Activated CD4-positive, alpha-beta T cell treated with anti-CD3 and anti-CD28 coated beads for 36 hours (primary cell): ENCODE measurements around the gene DOCK10. TPM values are rescaled to one million over a fixed set of nuclear protein-coding genes. Genes with fewer than 3 reads are reported as not detected.
A peak's percentile ranks its signal among the peaks of the same experiment; 100 is the strongest.

ENCODE experiments used
- ATAC-seq: fragments of 200-7000 bp; cut with Tn5 transposase; one replicate; pipeline ENCODE4 v1.10.0; 2021; ENCODE audit warnings: mild to moderate bottlenecking, moderate library complexity
- CTCF ChIA-PET: fragments of 350-600 bp; sonication (Branson Sonifier 250); formaldehyde crosslinking; loops from one replicate; lab custom pipeline; 2021; ENCODE audit warnings: antibody characterized with exemption; lab: Charles Lee
- POLR2A ChIA-PET: fragments of 350-600 bp; sonication (Branson Sonifier 250); formaldehyde crosslinking; loops from one replicate; lab custom pipeline; 2021; ENCODE audit warnings: antibody characterized with exemption, inconsistent platforms; lab: Charles Lee
- DNase-seq: peaks from one replicate; pipeline ENCODE4 v3.0.0-alpha.2; 2020
- H3K27ac Mint-ChIP-seq: one replicate; pipeline ENCODE4 v1.8.0; 2021; ENCODE audit warnings: mixed read lengths
- H3K27me3 Mint-ChIP-seq: one replicate; pipeline ENCODE4 v1.8.0; 2021; ENCODE audit warnings: mixed read lengths
- H3K36me3 Mint-ChIP-seq: one replicate; pipeline ENCODE4 v1.8.0; 2021; ENCODE audit warnings: low read depth, mixed read lengths
- H3K4me1 Mint-ChIP-seq: one replicate; pipeline ENCODE4 v1.8.0; 2021; ENCODE audit warnings: mixed read lengths
- H3K4me3 Mint-ChIP-seq: one replicate; pipeline ENCODE4 v1.8.0; 2021; ENCODE audit warnings: mild to moderate bottlenecking, moderate library complexity, mixed read lengths
- H3K9me3 Mint-ChIP-seq: one replicate; pipeline ENCODE4 v1.8.0; 2021; ENCODE audit warnings: low read depth, mixed read lengths
- intact Hi-C, 2 experiments: fragments of 100-400 bp; cut with DNase I in 1 of 2; cut with micrococcal nuclease in 1 of 2; formaldehyde crosslinking; loops; one replicate each; pipeline versions ENCODE4 v1.14.2 to v1.15.1; 2022 to 2024; cut with DNase I, micrococcal nuclease
- total RNA-seq, 2 experiments: library from RNA; stranded (reverse); gene quantifications; one replicate each; pipeline ENCODE4 v1.2.3, GENCODE V29; 2021

DOCK10 gene
- total RNA-seq, 2 experiments from 2014 or later: 177 to 196 TPM

DNA sequence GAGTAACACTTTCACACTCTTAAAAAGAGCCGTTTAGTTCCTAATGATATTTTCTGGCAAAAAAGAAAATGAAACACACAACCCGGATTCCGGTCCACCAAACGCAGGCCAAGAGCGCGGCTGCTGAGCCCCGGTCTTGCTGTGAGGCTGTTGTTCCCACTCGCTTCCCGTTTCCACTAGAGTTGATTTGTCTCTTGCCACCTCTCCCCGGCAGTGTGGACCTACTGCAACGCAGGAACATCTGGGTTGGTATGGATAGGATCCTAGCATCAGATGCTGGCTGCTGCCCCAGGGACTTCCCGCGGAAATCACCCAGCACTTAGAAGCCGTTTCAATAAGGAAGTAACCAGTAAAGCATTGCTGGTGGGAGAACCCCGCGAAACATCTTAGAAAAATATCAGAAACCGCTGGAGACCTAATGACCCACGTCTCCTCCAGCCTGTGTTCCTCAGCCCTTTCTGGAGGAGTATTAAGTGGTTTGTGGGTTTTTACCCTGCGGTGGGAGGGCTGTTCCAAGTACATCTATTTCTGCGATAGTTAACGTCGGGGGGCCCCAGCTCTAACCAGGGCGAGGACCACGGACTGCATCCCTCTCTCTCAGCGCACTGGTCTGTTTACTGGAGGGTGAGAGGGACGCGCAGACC lies 939 bp downstream of the DOCK10 start:
- H3K27ac Mint-ChIP-seq: peak overlapping the region; percentile 98

DNA sequence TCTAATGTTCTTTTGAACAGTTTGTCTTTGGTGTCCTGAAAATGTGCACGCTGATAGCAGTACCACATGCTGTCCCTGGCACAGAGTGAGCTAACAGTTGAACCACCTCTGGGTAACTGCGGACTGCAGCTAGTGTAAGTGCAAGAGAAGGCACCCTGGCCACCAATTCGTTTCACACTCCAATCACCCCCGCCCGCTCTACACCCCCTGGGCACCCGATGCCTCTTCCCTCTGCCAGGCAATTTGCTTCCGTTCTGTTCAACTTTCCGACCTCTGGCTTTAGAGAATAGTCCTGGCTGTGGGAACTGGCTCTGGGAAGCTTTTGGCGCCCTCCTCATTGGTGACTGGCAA lies 1.4 kb downstream of the DOCK10 start:
- peaks cover 28% of the 10 kb centered on the region for H3K36me3 Mint-ChIP-seq
- peaks cover 63% of the 10 kb centered on the region for H3K4me1 Mint-ChIP-seq
- peak; percentile 45 for ATAC-seq
- peak overlapping the region; percentile 97 for H3K4me3 Mint-ChIP-seq
- no peaks in the 10 kb centered on the region for H3K9me3 Mint-ChIP-seq
- H3K27me3 Mint-ChIP-seq: peaks cover 3% of the 10 kb centered on the region
- ChIA-PET CTCF (interaction anchor here (1.0 to 5.0 kb wide), 8 partner anchors 8 to 113 kb away, joined by 3 to 33 read pairs (median 6); no protein-coding TSS in a partner anchor), POLR2A (interaction anchor here (0.8 to 1.5 kb wide), 3 partner anchors 12 to 115 kb away, joined by 3 to 5 read pairs (median 3); no protein-coding TSS in a partner anchor)
- DNase-seq: peak; percentile 69
- peak overlapping the region; percentile 98 for H3K27ac Mint-ChIP-seq
- intact Hi-C loops: loop anchor here (1.0 to 5.0 kb wide), 8 partner anchors 30 to 1796 kb away; partner anchors contain the start of genes CUL3 (in 1 of the 2) and RHBDD1 (in 1 of the 2)

More for the DNA sequence above, 939 bp downstream of the DOCK10 start:
- intact Hi-C loops: loop anchor here (1.0 to 5.0 kb wide), 7 partner anchors 30 to 1796 kb away; partner anchors contain the start of genes CUL3 (in 1 of the 2) and RHBDD1 (in 1 of the 2)
- H3K36me3 Mint-ChIP-seq: peaks cover 25% of the 10 kb centered on the region
- peaks cover 3% of the 10 kb centered on the region for H3K27me3 Mint-ChIP-seq
- ChIA-PET CTCF (interaction anchor here (0.8 to 5.0 kb wide), 9 partner anchors 8 to 114 kb away, joined by 3 to 33 read pairs (median 4); no protein-coding TSS in a partner anchor), POLR2A (interaction anchor here (0.6 to 1.8 kb wide), 6 partner anchors 12 to 491 kb away, joined by 3 to 5 read pairs (median 4); no protein-coding TSS in a partner anchor)
- H3K4me3 Mint-ChIP-seq: peak overlapping the region; percentile 97
- H3K4me1 Mint-ChIP-seq: peaks cover 58% of the 10 kb centered on the region
- DNase-seq: peak; percentile 80
- H3K9me3 Mint-ChIP-seq: no peaks in the 10 kb centered on the region
- ATAC-seq: peak; percentile 64

DNA sequence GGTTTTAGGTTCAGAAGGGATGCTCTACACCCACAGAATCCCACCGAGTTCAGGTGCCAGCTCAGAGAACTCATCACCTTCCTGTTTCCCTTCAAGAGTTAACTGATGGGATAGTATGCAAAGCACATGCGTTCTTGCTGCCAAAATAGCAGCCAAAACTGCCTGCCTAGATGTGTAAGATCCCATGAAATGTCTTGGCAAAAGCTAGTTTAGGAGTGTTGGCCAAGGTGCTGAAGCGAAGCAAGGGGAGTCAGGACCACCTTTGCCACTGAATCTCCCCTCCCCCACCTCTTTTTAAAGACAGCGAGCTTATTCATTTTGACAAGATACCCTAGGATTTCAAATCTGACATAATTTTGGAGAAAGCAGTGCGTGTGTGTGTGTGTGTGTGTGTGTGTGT lies 2.1 kb downstream of the DOCK10 start:
- Mint-ChIP-seq H3K27me3 (peaks cover 3% of the 10 kb centered on the region), H3K36me3 (peaks cover 33% of the 10 kb centered on the region), H3K4me3 (peak overlapping the region; percentile 97), H3K27ac (peak overlapping the region; percentile 98), H3K4me1 (peaks cover 68% of the 10 kb centered on the region), H3K9me3 (no peaks in the 10 kb centered on the region)
- ChIA-PET CTCF (interaction anchor here (1.0 to 5.0 kb wide), 7 partner anchors 10 to 113 kb away, joined by 4 to 33 read pairs (median 6); no protein-coding TSS in a partner anchor), POLR2A (interaction anchor here (0.6 to 1.5 kb wide), 4 partner anchors 13 to 224 kb away, joined by 3 to 5 read pairs (median 3); no protein-coding TSS in a partner anchor)
- DNase-seq (peak; percentile 33), ATAC-seq (no peak)
- intact Hi-C loops: loop anchor here (1.0 to 5.0 kb wide), 6 partner anchors 29 to 1797 kb away; partner anchors contain the start of genes CUL3 (in 1 of the 2) and RHBDD1 (in 1 of the 2)

DNA sequence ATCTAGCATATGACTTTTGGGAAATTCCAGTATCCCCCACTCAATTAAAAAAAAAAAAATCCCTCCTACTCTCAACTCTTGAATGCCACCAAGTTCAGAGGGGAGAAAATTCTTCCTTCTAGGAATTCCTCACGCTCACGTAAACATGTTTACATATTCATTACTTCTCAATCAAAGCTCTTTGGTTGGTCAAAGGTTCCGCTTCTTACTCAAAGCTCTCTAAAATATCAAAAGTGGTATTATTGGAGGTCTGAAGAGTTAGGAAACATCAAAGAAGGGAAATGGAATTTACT lies 4.1 kb downstream of the DOCK10 start:
- DNase-seq (no peak), ATAC-seq (no peak)
- no peaks in the 10 kb centered on the region for H3K9me3 Mint-ChIP-seq
- peak overlapping the region; percentile 63 for H3K4me3 Mint-ChIP-seq
- H3K36me3 Mint-ChIP-seq: peaks cover 50% of the 10 kb centered on the region
- POLR2A ChIA-PET: no interaction called here
- H3K27me3 Mint-ChIP-seq: no peaks in the 10 kb centered on the region
- peaks cover 80% of the 10 kb centered on the region for H3K4me1 Mint-ChIP-seq
- peak overlapping the region; percentile 94 for H3K27ac Mint-ChIP-seq
- intact Hi-C loops: loop anchor here (10.0 kb wide), 2 partner anchors 1013 to 1797 kb away; partner anchors contain the start of gene RHBDD1 (in 1 of the 2)
- CTCF ChIA-PET: interaction anchor here (1.2 to 5.0 kb wide), 2 partner anchors 23 to 26 kb away, joined by 4 to 33 read pairs; no protein-coding TSS in a partner anchor

DNA sequence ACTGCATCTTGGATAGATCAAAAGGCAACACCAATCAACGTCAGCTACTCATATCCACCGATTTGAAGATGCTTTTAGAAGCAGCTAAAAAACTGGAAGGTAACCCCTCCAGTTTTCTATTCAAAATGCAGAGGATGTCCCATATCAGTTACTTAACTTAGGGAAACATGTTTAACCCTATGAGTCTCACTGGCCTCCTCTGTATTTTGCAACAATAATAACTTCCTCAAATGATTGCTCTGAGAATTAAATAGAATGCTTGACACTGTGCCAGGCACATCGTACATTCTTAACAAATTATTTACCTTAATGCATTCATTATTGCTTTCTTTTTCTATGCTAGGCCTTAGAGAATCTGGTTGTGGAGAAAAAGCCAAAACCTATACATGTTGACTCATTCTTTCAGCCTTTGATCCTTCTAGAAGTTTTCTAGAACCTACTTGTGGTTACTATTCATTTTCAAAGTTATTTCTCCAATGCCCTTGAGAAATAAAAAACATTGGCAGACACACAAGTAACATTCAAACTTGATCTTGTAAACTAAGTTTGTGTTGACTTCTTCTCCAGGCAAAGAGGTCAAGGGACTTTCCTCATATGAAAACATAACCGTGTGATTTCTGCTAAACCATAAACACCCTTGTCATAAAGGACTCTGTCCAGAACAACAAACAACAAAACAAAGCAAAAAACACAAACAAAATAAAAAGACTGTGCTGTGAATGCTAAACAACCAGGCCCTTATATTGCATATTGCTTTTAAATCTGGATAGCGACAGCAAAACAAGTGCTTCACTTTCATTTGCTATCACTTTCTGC lies 4.6 kb downstream of the DOCK10 start:
- ATAC-seq (peak; percentile 7), DNase-seq (no peak)
- intact Hi-C loops: loop anchor here (10.0 kb wide), 2 partner anchors 1013 to 1797 kb away; partner anchors contain the start of gene RHBDD1 (in 1 of the 2)
- Mint-ChIP-seq H3K36me3 (peaks cover 50% of the 10 kb centered on the region), H3K27me3 (no peaks in the 10 kb centered on the region), H3K9me3 (no peaks in the 10 kb centered on the region), H3K4me1 (peaks cover 79% of the 10 kb centered on the region), H3K27ac (peak overlapping the region; percentile 94), H3K4me3 (peak overlapping the region; percentile 63)
- CTCF ChIA-PET: interaction anchor here (0.6 to 5.0 kb wide), 4 partner anchors 16 to 110 kb away, joined by 3 to 33 read pairs (median 4); no protein-coding TSS in a partner anchor
- POLR2A ChIA-PET: no interaction called here

DNA sequence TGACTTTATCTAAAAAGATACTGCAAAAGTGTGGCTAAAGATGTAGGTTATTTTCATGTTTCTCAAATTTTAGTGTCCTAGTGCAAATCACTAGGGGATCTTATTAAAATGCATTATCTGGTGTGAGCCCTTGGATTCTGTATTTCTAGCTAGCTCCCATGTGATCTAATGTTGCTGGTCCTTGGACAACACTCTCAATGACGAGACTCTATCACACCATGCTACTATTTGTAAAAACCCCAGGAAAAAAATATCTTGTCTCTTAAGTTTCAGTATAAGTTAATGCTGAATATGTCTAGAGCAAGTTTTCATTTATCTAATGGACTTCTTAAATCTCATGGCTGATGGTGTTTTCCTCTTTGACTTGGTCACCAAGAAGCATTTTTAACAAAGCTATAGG lies 5.8 kb downstream of the DOCK10 start:
- no peaks in the 10 kb centered on the region for H3K27me3 Mint-ChIP-seq
- H3K36me3 Mint-ChIP-seq: peaks cover 55% of the 10 kb centered on the region
- H3K4me3 Mint-ChIP-seq: no peak overlapping the region
- peaks cover 91% of the 10 kb centered on the region for H3K4me1 Mint-ChIP-seq
- intact Hi-C loops: loop anchor here (10.0 kb wide), 2 partner anchors 1012 to 1798 kb away; partner anchors contain the start of gene RHBDD1 (in 1 of the 2)
- DNase-seq: no peak
- CTCF ChIA-PET: interaction anchor here (0.9 to 1.2 kb wide), 2 partner anchors 106 to 109 kb away, joined by 3 to 4 read pairs; no protein-coding TSS in a partner anchor
- POLR2A ChIA-PET: no interaction called here
- no peaks in the 10 kb centered on the region for H3K9me3 Mint-ChIP-seq
- H3K27ac Mint-ChIP-seq: no peak overlapping the region
- ATAC-seq: no peak

DNA sequence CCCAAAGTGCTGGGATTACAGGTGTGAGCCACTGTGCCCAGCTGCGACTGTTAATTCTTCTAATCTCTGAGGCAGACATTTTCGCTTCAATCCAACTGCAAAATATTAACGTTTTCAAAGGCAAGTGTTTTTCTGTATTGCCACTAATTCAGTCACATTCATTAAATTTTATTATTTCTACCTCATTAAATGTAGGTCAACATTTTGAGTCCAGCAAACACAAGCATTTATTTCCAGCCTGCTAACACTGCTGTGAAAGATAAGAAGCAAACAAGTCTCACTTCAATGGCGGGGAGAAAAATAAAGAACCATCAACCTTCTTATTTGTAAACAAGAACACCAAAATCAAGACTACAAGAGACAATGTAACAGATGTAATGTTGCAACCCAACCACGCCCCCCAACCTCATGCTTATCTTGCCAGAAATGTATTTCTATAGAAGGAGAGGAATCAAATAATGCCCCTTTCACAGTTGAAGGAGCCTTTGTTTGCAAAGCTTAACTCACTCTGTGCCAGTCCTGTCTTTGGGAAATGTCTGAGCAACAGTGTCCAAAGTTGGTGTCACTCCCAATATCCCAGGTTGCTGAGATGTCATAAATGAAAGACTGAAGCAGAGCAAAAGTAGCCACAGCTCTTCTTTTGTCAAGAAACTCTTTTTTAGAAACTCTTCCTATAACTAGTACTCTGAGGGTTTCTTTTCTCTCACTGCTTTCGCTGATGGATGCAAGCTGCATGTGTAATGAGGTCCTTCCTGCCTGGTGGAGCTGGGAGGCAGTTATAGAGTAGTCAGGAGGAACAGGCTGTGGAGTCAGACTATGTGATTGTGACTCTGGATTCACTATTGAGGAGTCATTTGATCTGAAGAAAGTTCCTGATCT lies 8.6 kb downstream of the DOCK10 start:
- Mint-ChIP-seq H3K27me3 (no peaks in the 10 kb centered on the region), H3K27ac (peak overlapping the region; percentile 37), H3K9me3 (no peaks in the 10 kb centered on the region), H3K4me3 (no peak overlapping the region), H3K36me3 (peaks cover 47% of the 10 kb centered on the region), H3K4me1 (peaks cover 83% of the 10 kb centered on the region)
- intact Hi-C loops: loop anchor here (10.0 kb wide), 2 partner anchors 1009 to 1801 kb away; partner anchors contain the start of gene RHBDD1 (in 1 of the 2)
- CTCF ChIA-PET: interaction anchor here (0.7 to 1.2 kb wide), 3 partner anchors 10 to 153 kb away, joined by 3 to 4 read pairs (median 3); no protein-coding TSS in a partner anchor
- no peak for DNase-seq
- POLR2A ChIA-PET: no interaction called here
- no peak for ATAC-seq

DNA sequence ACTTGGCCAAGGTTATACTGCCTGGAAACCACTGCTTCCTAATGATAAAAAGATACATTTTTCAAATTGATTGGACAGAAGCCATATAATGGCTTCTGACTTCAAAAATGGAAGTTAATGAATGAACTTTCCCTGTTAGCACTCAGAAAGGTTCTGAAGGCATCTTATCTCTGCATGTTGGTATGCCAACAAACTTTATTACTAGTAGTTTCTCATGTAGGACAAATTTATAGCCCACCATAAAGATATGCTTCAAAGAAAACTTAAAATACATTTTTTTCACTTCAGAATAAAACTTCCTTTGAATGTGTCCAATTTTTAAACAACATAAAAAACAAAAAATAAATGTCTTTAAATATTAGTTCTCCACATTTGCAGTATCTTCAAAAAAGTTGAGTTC lies 10.0 kb downstream of the DOCK10 start:
- ChIA-PET CTCF (interaction anchor here (0.6 to 1.2 kb wide), 6 partner anchors 10 to 748 kb away, joined by 3 to 6 read pairs (median 4); partner anchors contain the start of gene DOCK10), POLR2A (interaction anchor here (0.6 kb wide), 1 partner anchor 122 kb away, joined by 9 read pairs; no protein-coding TSS in a partner anchor)
- no peak overlapping the region for H3K4me3 Mint-ChIP-seq
- intact Hi-C loops: loop anchor here (10.0 kb wide), 2 partner anchors 1007 to 1803 kb away; partner anchors contain the start of gene RHBDD1 (in 1 of the 2)
- peak overlapping the region; percentile 77 for H3K27ac Mint-ChIP-seq
- no peaks in the 10 kb centered on the region for H3K9me3 Mint-ChIP-seq
- H3K36me3 Mint-ChIP-seq: peaks cover 53% of the 10 kb centered on the region
- DNase-seq: no peak
- no peak for ATAC-seq
- peaks cover 83% of the 10 kb centered on the region for H3K4me1 Mint-ChIP-seq
- H3K27me3 Mint-ChIP-seq: no peaks in the 10 kb centered on the region

DNA sequence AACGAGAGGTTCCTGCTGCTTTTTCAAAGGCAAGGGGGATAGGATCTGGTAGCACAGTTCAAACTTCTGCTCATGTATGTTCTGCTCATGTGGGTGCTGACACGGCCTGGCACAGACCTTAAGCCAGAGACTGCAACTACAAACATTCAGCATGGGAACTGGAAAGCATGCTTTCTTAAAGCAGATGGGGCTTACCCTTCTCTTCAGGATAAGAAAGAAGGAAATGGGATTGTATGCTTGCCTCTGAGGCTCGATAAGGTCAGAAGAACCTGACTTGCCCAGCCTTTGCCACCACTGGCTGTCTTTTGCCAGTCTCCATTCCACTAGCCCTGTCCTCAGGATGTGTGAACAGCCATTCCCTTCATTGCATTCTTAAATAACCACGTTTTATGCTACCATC lies 10.7 kb downstream of the DOCK10 start:
- intact Hi-C loops: loop anchor here (10.0 kb wide), 2 partner anchors 1007 to 1803 kb away; partner anchors contain the start of gene RHBDD1 (in 1 of the 2)
- DNase-seq (no peak), ATAC-seq (no peak)
- POLR2A ChIA-PET: no interaction called here
- H3K27me3 Mint-ChIP-seq: no peaks in the 10 kb centered on the region
- H3K4me1 Mint-ChIP-seq: peaks cover 83% of the 10 kb centered on the region
- H3K27ac Mint-ChIP-seq: peak overlapping the region; percentile 37
- peaks cover 49% of the 10 kb centered on the region for H3K36me3 Mint-ChIP-seq
- CTCF ChIA-PET: no interaction called here
- H3K9me3 Mint-ChIP-seq: no peaks in the 10 kb centered on the region
- no peak overlapping the region for H3K4me3 Mint-ChIP-seq

DNA sequence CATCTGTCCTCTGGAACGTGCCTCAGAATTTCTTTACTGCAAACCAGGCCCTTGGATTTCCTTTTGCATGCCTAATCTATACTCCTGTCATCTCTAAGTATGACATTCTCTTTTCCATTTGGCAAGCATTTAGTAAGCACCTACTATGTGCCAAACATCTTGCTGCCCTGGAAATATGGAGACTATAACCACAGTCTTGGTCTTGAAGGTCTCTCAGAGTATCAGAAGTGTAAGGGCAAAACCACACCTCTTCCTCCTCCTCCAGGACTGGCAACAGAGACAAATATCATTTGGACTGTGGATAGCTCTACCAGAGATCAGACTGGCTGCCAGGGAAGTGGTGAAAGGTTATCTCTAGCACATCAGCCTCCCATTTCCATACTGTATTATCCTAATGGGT lies 11.4 kb downstream of the DOCK10 start:
- peak overlapping the region; percentile 63 for H3K27ac Mint-ChIP-seq

More for the DNA sequence above, 11.4 kb downstream of the DOCK10 start:
- ATAC-seq: no peak
- H3K9me3 Mint-ChIP-seq: no peaks in the 10 kb centered on the region
- no peak overlapping the region for H3K4me3 Mint-ChIP-seq
- peaks cover 50% of the 10 kb centered on the region for H3K36me3 Mint-ChIP-seq
- no peaks in the 10 kb centered on the region for H3K27me3 Mint-ChIP-seq
- DNase-seq: no peak
- intact Hi-C loops: loop anchor here (10.0 kb wide), 2 partner anchors 1006 to 1804 kb away; partner anchors contain the start of gene RHBDD1 (in 1 of the 2)
- POLR2A ChIA-PET: interaction anchor here (0.7 kb wide), 1 partner anchor 1809 kb away, joined by 4 read pairs; no protein-coding TSS in a partner anchor
- H3K4me1 Mint-ChIP-seq: peaks cover 83% of the 10 kb centered on the region
- CTCF ChIA-PET: no interaction called here
